ENCODE data around the gene LUC7L3.

LUC7L3 gene

DNA sequence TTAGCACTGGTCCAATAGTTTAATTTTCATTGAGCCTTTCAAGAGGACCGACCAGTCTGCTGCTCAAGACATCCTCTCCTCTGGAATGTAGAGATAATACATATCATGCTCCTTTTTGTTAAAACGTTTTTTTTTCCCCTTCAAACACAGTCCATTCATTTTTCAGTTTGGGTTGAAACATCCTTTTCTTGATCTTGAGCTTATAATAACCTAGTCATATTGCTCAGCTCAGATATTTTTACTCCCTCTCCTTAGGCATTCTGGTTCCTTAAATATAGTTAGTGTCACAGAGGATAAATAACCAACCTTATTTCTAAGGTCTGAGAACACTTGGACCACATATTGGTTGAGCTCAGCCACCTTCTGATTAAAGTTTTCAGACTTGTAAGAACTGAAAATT lies 35.1 kb downstream of the LUC7L3 start:
- no peak for DNase-seq (ENCODE audit: low spot score)

DNA sequence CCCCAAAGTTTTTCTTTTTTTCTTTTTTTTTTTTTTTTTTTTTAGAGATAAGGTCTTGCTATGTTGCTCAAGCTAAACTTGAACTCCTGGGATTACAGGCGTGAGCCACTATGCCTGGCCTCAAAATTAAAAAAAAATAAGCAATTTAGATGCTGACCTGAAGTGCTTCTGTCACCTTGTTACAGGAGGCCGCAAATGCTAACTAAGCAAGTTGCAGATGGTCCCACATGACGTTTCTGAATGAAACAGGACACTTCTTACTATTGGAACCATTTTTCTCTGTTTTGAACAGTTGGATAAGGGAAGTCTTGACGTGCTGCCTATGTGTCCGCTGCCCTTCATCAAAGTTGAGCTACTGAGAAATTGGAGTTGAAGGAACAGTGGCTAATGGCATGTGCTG lies 39.1 kb downstream of the LUC7L3 start:
- DNase-seq (ENCODE audit: low spot score): no peak

DNA sequence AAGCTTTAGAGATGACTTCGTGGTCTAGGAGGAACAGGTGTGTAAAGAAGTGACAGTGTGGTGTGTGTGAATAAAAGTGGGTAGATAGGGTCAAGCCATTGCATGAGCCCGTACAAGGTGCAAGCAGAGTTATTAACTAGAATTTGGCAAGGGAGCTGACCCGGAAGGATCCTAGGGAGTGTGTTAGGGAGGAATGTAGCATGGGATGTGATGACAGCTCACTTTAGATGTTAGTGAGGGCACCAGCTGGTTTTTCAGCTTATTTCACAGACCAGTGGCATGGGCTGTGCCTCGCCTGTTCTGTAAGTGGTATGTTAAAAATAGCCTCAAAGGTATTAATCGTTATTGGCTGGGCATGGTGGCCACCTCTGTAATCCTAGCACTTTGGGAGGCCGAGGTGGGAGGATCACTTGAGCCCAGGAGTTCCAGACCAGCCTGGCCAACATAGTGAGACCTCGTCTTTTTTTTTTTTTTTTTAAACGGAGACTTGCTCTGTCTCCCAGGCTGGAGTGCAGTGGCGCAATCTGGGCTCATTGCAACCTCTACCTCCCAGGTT lies 39.7 kb downstream of the LUC7L3 start:
- no peak for DNase-seq (ENCODE audit: low spot score)

DNA sequence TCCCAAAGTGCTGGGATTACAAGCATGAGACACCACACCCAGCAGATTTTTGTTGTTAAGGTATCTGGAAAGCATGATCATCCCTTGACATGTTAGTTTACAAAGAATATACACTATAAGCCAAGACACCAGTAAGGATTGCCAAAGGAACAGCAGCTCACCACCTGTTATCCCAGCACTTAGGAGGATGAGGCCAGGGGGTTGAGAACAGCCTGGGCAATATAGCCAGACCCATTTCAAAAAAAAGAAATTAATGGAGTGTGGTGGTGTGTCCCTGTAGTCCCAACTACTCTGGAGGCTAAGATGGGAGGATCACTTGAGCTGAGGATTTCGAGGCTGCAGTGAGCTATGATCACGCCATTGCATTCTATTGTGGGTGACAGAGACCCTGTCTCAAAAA lies 42.8 kb downstream of the LUC7L3 start:
- DNase-seq (ENCODE audit: low spot score): no peak

DNA sequence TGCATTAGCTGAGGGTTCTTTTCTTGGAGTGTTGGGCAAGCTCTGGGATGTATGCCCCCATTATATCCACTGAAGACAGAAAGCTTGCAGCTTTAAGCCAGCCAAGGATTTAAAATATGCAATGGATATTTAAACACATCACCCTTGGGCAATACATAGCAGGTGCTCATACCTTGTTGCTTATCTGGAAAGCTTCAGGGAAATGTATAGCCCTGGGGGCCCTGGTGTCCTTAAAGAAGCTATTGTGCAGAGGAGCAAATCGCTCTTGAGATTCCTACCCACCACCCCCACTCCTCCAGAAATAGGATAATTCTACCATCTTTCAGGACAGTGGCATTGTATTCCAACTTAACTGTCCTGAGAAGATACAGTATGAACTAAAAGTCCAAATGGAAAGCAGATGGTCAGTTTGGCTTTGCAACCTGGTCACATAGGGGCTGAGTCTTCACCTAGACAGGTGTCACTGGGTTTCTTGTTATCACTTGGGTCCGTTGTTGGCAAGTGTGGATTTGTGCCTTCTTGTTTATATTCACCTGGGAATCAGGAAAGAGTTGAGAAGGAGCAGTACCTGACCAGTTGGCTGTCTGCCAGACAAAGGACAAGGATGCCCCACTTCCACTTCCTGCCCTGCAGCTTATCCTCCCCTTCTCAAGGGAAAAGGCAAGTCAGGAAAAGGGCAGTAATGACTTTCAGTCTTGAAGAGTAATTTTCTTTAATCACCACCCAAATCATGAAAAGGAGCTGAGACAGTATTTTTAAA lies 44.5 kb downstream of the LUC7L3 start:
- DNase-seq (ENCODE audit: low spot score): no peak

DNA sequence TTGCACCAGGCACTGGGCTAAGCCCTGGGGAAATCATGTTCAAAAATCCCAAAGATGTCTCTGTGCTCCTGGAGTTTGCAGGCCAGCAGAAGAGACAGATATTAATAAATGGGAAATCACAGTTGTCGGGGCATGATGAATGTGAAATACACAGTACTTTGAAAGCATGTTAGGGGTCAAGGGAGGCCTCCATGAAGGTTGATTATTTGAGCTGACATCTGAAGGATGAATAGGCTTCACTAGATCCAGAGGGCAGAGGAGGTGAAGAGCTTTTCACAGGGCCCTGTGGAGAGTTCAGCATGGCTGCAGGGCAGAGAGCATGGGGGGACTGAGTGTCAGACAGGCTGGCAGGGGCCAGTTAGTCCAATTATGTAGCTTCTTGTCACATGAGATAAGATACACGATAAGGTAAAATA lies 45.3 kb downstream of the LUC7L3 start:
- no peak for DNase-seq (ENCODE audit: low spot score)

DNA sequence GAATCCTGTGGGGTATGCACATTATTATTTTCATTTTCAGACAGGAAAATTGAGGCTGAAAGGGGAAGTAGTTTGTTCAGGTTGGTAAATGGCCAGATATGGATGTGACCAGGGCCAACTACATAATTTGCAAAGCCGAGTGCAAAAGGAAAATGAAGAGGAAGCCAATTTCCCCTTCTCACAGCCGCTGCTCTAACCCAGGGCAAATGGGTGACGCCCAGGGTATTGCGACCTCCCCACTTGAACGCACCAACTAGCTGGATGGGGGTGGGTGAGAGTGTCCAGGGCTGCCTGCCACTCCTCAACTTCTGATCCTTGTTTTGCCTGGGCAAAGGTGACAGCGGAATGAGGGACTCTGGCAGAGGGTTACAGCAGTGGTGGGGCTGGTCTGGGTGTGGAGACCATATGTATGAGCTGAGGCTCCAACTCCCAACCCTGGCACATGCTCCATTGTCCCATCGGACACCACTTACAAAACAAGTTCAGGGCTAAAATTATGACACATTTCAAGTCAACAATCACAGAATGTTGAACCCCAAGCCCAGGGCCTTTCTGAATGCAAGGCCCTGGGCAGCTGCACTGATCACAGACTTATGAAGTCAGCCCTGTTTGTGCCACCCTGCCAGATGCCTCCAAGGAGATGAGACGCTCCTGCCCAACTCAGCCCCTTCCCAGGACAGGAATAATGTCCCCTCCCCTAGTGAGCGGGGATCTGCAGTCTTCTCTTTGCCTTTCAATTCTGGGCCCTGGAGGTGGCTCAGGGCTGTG lies 46.2 kb downstream of the LUC7L3 start:
- no peak for DNase-seq (ENCODE audit: low spot score)

DNA sequence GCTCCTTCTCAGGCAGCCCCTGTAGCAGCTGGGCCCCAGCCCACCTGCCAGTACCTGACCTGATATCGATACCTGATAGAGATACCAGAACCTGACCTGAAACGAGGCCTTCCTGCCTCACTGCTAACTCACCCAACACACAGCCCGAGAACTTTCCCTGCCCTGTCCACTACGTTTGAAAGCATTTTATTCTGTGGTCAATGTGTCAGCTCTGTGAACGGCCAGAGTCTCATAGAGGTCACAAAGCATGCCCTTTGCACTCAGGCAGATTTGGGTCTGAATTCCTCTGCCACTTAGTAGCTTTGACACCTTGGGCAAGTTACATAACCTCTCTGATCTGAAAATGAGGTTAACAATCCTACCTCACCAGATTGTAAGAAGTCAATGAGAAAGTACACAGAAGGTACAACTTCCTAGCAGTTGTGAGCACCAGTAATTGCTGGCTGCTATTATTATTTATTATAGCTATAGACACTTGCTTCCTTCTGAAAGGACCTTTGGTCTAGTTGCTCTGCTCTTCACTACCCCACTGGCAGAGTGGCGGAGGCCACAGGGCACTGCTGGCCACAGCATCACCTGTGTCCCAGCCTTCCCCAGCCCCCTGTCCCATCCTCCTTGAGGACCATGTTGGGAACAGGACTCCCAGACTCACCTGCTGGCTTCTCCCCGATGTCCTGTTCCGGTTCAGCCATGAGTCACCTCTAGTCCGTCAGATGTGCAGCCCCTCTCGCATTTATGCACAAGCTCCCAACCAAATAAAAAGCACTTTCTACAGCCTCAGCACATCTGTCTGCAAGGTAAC lies 47.0 kb downstream of the LUC7L3 start:
- no peak for DNase-seq (ENCODE audit: low spot score)

DNA sequence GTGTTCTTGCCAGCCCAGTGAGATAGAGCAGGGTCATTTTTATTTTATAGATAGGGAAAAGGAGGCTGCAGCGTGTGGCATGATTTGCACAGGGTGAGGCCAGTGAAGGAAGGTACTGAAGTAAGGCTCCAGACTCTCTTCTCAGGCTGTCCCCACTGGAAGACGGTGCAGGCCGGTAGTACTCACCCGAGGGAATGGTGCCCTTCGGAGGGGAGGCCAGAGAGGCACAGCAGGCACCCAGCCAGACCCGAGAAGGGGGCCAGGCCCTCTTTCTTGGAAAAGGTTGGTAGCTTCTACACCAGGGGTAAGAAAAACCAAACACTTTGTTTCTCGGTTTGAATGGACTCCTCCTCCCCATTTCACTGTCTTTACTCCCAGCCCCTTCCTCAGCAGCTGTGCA lies 47.6 kb downstream of the LUC7L3 start:
- DNase-seq (ENCODE audit: low spot score): no peak

DNA sequence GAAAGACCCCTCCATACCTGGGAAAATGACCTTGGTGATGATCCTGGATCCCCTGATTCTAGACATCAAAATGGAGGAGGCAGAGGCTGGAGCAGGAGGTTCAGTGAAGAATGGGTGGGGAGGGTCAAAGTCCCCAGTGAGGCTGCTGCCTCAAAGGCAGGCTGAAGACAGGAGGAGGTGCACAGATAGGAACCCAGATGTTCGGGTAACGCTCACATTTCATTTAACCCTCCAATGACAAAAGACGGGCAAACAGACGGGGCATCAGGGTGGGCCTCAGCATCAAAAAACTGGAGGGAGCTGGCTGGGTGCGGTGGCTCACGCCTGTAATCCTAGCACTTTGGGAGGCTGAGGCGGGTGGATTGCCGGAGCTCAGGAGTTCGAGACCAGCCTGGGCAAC lies 48.0 kb downstream of the LUC7L3 start, which contains the start of gene ANKRD40CL:
ANKRD40CL (minus strand) TSS at position 73 of the 400 bp plus-strand sequence. CDS start 605 bp downstream, outside the sequence.
- no peak for DNase-seq (ENCODE audit: low spot score)

DNA sequence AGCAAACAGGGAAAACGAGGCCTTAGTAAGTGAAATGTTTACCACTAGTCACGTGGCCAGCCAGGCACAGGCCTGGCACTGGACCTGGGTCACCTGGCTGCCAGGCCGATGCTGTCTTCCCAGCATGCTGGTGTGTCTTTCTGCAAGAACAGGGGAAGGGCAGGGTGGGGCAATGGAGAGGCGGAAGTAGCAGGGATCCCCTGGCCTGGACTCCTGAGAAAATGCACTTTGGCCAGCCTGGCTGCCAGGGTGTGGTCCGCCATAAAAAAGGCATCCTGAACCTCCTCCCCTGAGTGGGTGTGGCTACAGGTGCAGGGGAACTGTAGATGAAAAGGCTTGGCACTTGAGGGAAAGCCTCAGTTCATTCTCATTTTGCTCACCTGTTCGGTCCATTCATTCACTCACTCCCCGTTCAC lies 49.0 kb downstream of the LUC7L3 start:
- DNase-seq (ENCODE audit: low spot score): no peak

DNA sequence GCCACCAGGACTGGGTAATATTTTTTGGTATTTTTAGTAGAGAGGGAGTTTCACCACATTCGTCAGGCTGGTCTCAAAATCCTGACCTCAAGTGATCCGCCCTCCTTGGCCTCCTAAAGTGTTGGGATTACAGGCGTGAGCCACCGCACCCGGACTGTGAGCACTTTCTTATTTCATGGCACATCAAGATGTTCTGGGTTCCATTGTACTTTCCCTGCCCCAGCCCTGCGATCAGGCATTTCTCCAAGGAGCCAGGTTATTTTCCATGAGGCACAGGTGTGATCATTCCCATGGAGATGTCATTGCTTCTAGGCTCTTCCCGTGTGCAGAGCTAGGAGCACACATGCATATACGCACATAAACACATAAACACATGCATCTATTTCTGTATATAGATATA lies 50.5 kb downstream of the LUC7L3 start:
- no peak for DNase-seq (ENCODE audit: low spot score)

DNA sequence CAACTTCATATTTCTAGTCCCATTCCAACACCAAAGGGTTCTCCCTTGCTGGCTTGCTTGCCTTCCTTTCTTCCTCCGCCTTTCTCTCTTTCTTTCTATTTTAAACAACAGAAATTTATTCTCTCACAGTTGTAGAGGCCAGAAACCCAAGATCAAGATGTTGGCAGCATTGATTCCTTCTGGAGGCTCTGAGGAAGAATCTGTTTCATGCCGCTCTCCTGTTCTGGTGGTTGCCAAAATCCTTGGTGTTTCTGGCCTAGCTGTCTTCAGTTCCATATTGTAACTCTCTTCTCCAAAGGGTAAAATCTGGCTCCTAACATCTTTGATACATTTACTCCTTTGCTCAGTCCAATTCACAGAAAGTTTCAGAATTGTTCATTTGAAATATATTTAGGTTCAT lies 50.9 kb downstream of the LUC7L3 start:
- no peak for DNase-seq (ENCODE audit: low spot score)

DNA sequence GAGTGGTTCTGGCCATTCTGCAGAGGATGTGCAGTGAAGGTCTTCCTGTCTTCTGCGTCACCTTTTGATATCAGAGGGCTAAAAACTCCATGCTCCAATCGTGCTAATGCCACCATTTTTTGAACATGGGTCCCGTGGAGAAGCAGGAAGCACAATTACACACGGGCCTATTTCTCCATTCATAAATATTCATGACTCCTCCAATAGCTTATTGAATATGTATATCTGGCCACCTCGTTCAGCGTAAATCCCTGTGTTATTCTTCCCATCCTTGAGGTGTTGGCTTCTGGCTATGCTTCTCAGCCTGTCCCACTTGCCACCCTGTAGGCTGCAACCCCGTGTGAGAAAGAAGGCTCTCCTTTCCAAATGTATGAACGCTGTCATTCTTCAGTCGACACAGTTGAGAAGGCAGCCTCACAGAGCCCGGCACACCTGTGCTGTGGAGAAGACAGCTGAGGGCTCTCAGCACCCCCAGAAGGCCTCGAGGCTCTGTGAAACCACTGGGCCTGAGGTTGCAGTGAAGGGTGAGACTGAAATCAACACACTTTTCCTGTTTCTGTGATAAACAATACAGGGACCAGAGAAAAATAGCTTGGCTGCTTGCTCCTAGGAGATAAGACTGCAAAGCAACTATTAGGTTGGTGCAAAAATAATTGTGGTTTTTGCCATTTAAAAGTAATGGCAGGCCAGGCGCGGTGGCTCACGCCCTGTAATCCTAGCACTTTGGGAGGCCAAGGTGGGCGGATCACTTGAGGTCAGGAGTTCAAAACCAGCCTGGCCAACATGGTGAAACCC lies 52.8 kb downstream of the LUC7L3 start:
- no peak for DNase-seq (ENCODE audit: low spot score)

DNA sequence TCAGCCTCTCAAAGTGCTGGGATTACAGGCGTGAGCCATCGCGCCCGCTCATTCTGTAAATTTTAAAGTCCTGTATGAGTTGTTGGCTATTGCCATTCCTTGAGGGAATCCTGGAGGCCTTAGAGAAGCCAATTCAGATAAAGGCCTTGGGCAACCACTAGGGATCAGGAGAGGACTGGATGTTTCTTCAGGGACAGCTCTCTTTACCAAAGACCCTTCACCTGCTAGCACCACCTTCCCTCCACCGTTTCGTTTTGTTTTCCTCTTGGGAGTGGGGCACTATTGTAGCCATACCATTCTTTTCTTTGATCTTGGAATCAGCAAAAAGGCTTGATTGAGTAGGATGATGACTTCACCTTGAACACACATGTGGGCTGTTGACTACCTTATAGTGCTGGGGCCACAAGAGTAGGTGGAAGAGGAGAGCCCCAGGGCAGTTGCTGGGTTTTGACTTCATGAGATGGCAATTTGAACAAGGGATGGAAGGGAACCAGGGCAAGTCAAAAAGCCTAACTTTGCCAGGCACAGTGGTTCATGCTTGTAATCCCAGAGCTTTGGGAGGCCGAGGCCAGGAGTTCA lies 54.9 kb downstream of the LUC7L3 start:
- no peak for DNase-seq (ENCODE audit: low spot score)

DNA sequence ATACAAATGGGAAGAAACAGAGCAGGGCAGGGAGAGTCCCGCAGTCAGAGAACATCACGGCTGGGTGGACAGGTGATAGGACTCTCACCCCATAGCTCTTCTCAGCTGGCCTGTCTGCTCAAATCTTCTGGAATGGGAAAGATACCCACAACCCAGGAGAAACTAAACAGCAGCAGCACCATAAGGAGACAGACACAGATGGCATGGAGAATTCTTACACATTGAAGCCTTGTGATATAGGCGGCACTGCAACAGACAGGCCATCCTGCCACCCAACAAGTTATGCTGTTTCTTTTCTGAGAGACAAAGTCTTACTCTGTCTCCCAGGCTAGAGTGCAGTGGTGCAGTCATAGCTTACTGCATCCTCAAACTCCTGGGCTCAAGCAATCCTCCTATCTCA lies 56.5 kb downstream of the LUC7L3 start:
- no peak for DNase-seq (ENCODE audit: low spot score)

DNA sequence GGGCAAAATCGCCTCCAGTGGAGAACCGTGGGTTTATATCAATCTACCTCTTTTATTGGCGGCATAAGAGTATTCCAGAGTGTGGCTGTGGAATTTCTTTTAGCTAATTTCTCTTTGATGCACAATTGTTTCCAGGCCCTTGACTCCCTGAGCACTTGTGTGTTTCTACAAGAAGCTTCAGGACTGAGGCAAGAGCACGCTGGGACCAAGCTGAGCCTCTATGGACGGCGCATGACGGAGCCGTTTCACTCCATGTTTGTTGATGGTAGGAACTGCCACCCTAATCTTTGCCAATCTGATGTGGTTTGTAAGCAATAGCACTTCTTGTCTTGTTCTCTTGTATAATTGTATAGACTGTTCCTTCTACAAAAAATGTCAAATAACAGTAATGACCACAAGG lies 59.1 kb downstream of the LUC7L3 start:
- DNase-seq (ENCODE audit: low spot score): no peak

DNA sequence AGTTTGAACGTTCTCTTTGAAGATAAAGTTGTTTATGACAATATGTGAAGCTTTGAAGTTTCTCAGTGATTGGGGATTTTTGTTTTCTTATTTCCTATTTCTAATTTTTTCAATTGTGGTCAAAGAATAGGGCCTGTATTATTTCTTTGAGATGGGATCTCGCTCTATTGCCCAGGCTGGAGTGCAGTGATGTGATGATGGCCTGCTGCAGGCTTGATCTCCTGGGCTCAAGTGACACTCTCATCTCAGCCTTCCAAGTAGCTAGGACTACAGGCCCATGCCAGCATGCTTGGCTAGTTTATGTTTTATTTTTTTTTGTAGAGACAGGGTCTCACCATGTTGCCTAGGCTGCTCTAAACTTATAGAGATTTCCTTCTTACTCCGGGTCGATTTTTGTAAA lies 59.6 kb downstream of the LUC7L3 start:
- DNase-seq (ENCODE audit: low spot score): no peak

DNA sequence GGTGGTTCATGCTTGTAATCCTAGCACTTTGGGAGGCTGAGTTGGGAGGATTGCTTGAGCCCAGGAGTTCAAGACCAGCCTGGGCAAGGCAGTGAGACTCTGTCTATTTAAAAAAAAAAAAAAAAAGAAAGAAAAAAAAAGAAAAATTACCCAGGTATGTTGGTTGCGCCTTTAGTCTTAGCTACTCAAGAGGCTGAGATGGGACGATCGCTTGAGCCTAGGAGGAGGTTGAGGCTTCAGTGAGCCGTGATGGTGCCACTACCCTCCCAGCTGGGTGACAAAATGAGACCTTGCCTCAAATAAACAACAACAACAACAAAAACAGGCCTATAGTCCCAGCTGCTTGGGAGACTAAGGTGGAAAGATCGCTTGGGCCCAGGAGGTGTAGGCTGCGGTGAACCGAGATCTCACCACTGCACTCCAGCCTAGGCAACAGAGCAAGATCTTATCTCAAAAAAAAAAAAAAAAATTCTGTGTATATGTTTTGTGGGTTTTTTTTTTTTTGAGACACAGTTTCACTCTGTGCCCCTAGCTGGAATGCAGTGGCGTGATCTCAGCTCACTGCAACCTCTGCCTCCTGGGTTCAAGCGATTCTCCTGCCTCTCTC lies 60.4 kb downstream of the LUC7L3 start:
- DNase-seq (ENCODE audit: low spot score): no peak

DNA sequence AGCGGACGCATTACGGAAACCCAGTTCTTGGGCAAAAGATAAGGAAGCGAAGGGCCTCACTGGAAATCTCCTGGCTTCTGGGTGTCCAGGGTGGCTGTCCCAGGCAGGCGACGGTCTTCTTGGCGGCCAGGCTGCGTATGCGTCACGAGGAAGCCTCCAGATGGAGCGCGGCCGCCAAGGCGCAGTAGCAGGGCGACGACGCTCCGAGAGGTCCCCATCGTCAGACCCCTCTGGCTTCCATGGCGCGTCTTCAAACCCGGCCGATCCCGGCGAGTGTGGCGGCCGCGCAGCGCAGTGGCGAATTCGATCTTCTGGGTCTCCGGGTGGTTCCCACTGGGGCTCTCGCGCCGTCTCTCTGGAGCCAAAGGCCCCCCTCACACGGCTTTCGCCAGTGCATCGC lies 61.8 kb downstream of the LUC7L3 start:
- no peak for DNase-seq (ENCODE audit: low spot score)

DNA sequence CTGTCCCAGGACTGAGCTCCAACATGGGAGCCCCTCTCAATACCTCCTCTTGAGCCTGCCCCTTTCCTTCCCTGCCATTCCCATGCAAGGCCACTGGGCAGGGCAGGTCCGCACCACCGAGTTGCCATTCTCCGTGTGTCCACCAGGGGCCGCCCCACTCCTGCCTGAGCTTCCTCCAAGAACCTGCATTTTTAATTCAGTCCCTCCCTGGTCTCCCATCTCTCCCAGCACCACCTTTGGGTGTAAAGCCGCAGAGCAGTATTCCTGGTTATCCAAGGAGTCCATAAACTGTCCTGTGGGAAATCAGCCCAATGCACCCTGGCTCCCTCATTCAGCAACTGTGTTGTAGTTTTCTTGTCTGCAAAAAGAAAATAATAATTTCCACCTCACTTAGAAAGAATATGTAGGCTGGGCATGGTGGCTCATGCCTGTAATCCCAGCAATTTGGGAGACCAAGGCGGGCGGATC lies 63.8 kb downstream of the LUC7L3 start:
- peak; percentile 92 for DNase-seq (ENCODE audit: low spot score)
